Testis (tissue), 3 donors: ENCODE measurements around the gene MPV17. TPM values are rescaled to one million over a fixed set of nuclear protein-coding genes. Genes with fewer than 3 reads are reported as not detected.

ENCODE experiments used
- DNase-seq: peaks from one replicate; pipeline ENCODE4 v3.0.0-alpha.2; 2019
- H3K27ac ChIP-seq, 2 donors: fragments of 200-600 bp; sonication (generic); one replicate each; pipeline ENCODE4 v1.5.1; 2019
- H3K27me3 ChIP-seq: fragments of 200-600 bp; sonication (generic); one replicate; pipeline ENCODE4 v1.5.1; 2019
- H3K36me3 ChIP-seq: fragments of 200-600 bp; sonication (generic); one replicate; pipeline ENCODE4 v1.5.1; 2017; ENCODE audit warnings: low read depth; ENCODE audit errors: missing control alignments
- H3K4me1 ChIP-seq: fragments of 200-600 bp; sonication (generic); one replicate; pipeline ENCODE4 v1.5.1; 2019
- H3K4me3 ChIP-seq, 2 donors: fragments of 200-600 bp; sonication (generic); one replicate each; pipeline ENCODE4 v1.5.1; 2017 to 2019
- H3K9me3 ChIP-seq: fragments of 200-600 bp; sonication (generic); one replicate; pipeline ENCODE4 v1.5.1; 2017
- POLR2A ChIP-seq: fragments of 450-650 bp; IDR thresholded peaks from one replicate; pipeline ENCODE4 v1.6.1; 2017; ENCODE audit warnings: antibody characterized with exemption, mild to moderate bottlenecking, moderate library complexity
- WGBS, 2 donors: methylation state at CpG; one replicate each; pipeline ENCODE4 v1.1.5; 2018; 5-methylcytosine and 5-hydroxymethylcytosine counted together
- intact Hi-C: fragments of 100-400 bp; cut with DNase I; formaldehyde crosslinking; loops from one replicate; pipeline ENCODE4 v1.15.1; 2023; ENCODE audit warnings: low total_unique reads
- polyA plus RNA-seq: library from polyadenylated mRNA; stranded (reverse); fragments of 350-450 nt; fragmentation: Illumina TruSeq; extraction: RNeasy Lipid Tissue Mini Kit (QIAGEN cat#74804); gene quantifications from one replicate; pipeline ENCODE4 v1.2.3, GENCODE V29; 2014; ENCODE audit warnings: low read depth, low replicate concordance; ENCODE audit not compliant: insufficient read depth
- total RNA-seq, 2 donors: library from RNA; depleted of rRNA; stranded (reverse); fragments of >200 nt; gene quantifications; one replicate each; pipeline ENCODE4 v1.2.3, GENCODE V29; 2016
- TF ChIP-seq, protein P1 (sequence below), 3 experiments: fragments of 450-650 bp in 2 of 3; fragments of 200-600 bp in 1 of 3; sonication (generic) in 1 of 3; IDR thresholded peaks; one replicate each; pipeline ENCODE4 v1.5.1; 2016 to 2019; ENCODE audit warnings: antibody characterized with exemption in 3 of 3, mild to moderate bottlenecking in 2 of 3, moderate library complexity in 1 of 3

MPV17 gene
- total and polyA plus RNA-seq, 3 donors from 2014 or later: 59.5 to 72.3 (median 71.2) TPM

DNA sequence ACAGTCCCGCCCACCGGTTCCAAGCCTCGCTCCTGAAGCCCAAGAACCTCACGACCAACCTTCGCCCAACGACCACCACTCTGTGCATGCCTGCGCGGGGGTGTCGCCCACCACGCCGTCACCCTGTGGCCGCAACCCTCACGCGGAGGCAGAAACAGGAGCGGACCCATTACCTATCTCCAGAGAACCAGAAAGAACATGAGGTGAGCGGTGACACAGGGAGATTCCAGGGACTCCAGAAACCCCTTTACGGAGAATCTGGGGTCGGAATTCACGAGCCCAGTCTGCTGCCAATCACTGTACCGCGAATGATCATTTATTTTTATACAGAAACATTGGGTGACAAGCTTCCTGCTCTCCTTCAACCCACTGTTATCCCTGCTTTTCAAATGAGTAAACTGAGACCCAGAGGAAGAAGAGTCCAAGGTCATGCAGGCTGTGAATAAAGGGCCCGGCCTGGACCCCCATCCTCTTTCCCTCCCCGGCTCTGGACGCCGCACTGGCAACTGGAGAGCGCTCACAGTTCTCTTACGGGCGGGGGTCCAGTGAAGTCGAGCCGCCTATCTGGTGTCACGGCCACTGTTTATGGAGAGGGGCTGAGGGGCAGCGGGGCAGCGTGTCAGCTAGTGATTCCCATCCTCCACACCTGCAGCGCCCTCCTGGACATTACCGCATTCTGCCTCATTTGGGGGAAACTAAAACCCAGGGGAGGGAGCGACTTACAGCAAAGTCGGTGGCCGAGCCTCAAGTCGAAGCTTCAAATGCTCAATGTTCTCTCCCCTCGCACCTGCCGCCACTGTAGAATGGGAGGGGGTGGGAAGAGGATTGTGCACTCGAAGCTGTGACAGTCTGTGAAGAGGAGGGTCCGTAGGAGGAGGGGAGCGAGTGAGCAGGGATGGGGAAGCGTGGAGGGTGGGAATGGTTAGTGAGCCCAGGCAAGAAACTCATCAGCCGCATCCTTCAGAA is 59.3 kb downstream of the MPV17 start:
- 2% methylated on average over 34 to 46 of the region's 46 CpGs for WGBS, 2 donors
- Histone ChIP-seq H3K4me1 (peaks cover 22% of the 10 kb centered on the region), H3K36me3 (no peaks in the 10 kb centered on the region), H3K27me3 (no peaks in the 10 kb centered on the region), H3K27ac (no peak overlapping the region), H3K4me3 (peak overlapping the region; percentile 64 to 95), H3K9me3 (no peaks in the 10 kb centered on the region)
- intact Hi-C loops: no loop called here
- no peak for DNase-seq
- TF ChIP-seq, protein P1, sequence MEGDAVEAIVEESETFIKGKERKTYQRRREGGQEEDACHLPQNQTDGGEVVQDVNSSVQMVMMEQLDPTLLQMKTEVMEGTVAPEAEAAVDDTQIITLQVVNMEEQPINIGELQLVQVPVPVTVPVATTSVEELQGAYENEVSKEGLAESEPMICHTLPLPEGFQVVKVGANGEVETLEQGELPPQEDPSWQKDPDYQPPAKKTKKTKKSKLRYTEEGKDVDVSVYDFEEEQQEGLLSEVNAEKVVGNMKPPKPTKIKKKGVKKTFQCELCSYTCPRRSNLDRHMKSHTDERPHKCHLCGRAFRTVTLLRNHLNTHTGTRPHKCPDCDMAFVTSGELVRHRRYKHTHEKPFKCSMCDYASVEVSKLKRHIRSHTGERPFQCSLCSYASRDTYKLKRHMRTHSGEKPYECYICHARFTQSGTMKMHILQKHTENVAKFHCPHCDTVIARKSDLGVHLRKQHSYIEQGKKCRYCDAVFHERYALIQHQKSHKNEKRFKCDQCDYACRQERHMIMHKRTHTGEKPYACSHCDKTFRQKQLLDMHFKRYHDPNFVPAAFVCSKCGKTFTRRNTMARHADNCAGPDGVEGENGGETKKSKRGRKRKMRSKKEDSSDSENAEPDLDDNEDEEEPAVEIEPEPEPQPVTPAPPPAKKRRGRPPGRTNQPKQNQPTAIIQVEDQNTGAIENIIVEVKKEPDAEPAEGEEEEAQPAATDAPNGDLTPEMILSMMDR (IDR thresholded peaks at IDR 0.05): no peak
- no peak for TF ChIP-seq POLR2A

DNA sequence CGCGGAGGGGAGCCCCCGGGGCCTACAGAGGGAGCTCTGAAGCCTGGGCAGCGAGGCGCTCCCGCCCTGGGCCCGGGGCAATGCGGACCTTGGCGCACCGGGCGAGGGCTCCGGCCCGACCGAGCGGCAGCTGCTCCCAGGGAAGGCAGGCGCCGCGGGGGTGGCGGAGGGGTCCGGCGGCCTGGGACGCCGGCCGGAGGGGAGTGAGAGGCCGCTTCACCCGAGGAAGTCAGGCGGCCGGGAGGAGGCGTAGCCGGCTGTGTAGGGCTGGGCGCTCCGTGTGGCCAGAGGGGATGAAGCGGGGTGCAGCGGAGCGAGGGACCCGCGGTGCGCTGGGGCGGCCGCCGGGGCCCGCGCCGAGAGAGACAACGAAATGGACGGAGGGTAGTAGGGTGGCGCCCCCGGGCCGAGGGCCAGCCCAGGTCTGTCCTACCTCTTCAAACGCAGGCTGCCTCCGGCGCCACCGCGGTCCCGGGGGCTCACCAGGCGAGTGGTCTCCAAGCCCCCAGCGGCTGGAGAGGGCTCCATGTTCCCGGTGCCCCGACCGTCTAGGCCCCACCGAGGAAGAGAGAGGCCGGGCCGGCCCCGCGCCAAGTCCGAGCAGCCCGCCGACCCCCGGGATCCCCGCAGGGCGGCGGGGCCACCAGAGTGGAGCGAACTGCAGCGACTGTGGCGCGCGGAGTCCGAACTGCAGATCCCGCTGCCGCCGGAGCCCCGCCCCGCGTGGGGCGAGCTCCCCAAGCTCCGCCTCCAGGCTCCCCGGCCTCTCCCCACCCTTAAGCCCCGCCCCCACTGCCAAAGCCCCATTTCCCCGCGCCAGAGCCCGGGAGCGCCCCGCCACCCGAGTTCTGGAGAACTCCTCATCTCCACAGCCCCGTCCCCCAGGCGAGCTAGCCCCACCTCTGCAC is 60.3 kb downstream of the MPV17 start, which contains the start of gene SLC30A3:
Gene SLC30A3, minus strand, starts transcription at position 669 of the 908 bp plus-strand sequence. Its CDS starts 141 bp downstream, at position 528.
- TF ChIP-seq, protein P1 (IDR thresholded peaks at IDR 0.05): no peak
- no peak for TF ChIP-seq POLR2A
- intact Hi-C loops: no loop called here
- peak within 1 kb of the TSS; percentile 64 to 95 for H3K4me3 ChIP-seq
- peaks cover 22% of the 10 kb centered on the region for H3K4me1 ChIP-seq
- no peaks in the 10 kb centered on the region for H3K9me3 ChIP-seq
- H3K27me3 ChIP-seq: no peaks in the 10 kb centered on the region
- H3K36me3 ChIP-seq: no peaks in the 10 kb centered on the region
- 0 to 2% methylated on average over 10 to 67 of the region's 96 CpGs for WGBS, 2 donors
- peak; percentile 92 for DNase-seq
- H3K27ac ChIP-seq: peak within 1 kb of the TSS in 1 of 2 donors; percentile 72

DNA sequence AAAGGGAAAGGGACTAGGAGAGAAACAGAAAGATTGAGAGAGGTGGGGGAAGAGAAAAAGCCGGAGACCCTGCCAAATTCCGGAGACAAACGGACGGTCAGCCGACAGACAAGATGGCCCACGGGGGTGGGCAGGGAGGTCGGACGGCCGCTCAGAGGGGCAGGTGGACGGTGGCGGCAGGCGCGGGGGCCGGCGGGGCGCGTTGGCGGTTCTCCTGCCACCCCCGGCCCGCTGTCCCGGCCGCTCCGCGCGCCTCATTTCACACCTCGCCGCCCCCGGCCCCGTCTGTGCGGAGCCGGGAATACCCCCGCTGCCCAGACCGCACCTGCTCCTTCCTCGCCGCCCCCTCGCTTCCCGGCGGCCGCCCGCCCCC is 61.0 kb downstream of the MPV17 start:
- Histone ChIP-seq H3K9me3 (no peaks in the 10 kb centered on the region), H3K27ac (peak overlapping the region in 1 of 2 donors; percentile 72), H3K4me1 (peaks cover 22% of the 10 kb centered on the region), H3K27me3 (no peaks in the 10 kb centered on the region), H3K4me3 (peak overlapping the region; percentile 64 to 95), H3K36me3 (no peaks in the 10 kb centered on the region)
- intact Hi-C loops: no loop called here
- TF ChIP-seq, protein P1 (IDR thresholded peaks at IDR 0.05): no peak
- no peak for TF ChIP-seq POLR2A
- DNase-seq: no peak
- 5 to 7% methylated on average over 13 to 32 of the region's 40 CpGs for WGBS, 2 donors

DNA sequence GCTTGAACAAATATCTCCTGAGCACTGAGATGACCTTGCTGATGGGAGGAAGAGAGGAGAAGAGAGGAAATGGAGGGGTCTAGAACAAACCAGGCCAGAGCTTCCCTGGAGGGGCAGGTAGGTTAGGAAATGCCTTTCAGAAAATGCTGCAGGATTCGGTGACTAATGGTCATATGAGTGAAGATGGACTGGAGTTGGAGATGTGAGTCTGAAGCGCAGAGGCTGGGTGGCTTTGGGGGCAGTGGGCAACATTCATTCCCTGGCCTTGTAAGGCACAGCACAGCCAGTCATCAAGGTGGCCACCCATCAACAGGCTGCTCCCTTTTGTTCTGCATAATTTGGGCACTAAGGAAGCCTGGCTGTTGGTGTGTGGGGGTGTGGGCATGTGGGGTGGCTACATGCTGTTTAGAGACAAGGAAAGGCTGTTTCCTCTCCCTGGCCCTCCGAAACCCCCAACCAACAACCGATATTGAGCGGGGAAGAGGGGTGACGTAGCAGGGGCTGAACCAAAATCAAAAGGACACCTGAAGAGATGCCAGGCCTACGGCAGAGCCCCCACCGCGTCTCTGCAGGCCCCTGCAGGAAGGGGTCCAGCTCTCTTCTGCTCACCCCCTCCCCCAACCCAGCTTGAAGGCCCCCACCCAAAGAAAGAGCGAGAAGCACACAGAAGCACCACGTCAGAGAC is 61.5 kb downstream of the MPV17 start:
- Histone ChIP-seq H3K4me1 (peaks cover 22% of the 10 kb centered on the region), H3K36me3 (no peaks in the 10 kb centered on the region), H3K4me3 (peak overlapping the region; percentile 64 to 95), H3K27ac (peak overlapping the region in 1 of 2 donors; percentile 72), H3K27me3 (no peaks in the 10 kb centered on the region), H3K9me3 (no peaks in the 10 kb centered on the region)
- TF ChIP-seq POLR2A: no peak
- TF ChIP-seq, protein P1 (IDR thresholded peaks at IDR 0.05): no peak
- DNase-seq: no peak
- 26 to 40% methylated on average over 11 of the region's 11 CpGs for WGBS, 2 donors
- intact Hi-C loops: no loop called here
